SH-SY5Y (cell line): ENCODE data around the gene SMIM24.

ENCODE experiments used
- GATA2 ChIP-seq: IDR thresholded peaks from 2 replicates; pipeline ENCODE4 v1.6.1; 2011; ENCODE audit warnings: mild to moderate bottlenecking, low read depth, low read length
- GATA3 ChIP-seq: IDR thresholded peaks from 2 replicates; pipeline ENCODE4 v1.6.1; 2011; ENCODE audit warnings: low read depth, mild to moderate bottlenecking, low read length, moderate library complexity

DNA sequence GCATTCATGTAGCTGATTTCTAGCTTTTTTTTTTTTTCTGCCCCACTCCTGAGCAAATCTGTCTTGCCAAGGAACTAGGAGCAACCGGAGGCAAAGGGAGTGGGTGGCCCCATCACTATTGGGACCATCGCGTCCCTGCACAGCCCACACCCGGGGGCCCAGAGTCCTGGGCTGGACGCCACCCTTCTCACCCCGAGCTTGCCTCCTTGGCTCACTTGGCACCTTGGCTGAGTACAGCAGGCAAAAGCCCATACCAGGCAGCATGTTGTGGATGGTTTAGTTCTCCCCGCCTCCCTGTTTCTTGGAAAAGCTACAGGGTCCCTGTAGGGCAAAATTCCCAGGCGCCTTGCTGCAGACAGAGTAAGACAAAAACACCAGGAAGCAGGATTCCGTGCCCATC is 13.7 kb downstream of the SMIM24 start:
- TF ChIP-seq GATA2 (no peak), GATA3 (no peak)
